WI38 (cell line): ENCODE data around the gene TNFAIP3.

Source experiments
- H3K4me3 ChIP-seq: 2 replicates; pipeline ENCODE4 v1.5.1; 2011; ENCODE audit warnings: low read depth, mild to moderate bottlenecking, control low read depth, low read length
- CTCF ChIP-seq: IDR thresholded peaks from 2 replicates; pipeline ENCODE4 v1.5.1; 2012; ENCODE audit warnings: low read depth, mild to moderate bottlenecking, control low read depth, low read length

The TNFAIP3 gene

DNA sequence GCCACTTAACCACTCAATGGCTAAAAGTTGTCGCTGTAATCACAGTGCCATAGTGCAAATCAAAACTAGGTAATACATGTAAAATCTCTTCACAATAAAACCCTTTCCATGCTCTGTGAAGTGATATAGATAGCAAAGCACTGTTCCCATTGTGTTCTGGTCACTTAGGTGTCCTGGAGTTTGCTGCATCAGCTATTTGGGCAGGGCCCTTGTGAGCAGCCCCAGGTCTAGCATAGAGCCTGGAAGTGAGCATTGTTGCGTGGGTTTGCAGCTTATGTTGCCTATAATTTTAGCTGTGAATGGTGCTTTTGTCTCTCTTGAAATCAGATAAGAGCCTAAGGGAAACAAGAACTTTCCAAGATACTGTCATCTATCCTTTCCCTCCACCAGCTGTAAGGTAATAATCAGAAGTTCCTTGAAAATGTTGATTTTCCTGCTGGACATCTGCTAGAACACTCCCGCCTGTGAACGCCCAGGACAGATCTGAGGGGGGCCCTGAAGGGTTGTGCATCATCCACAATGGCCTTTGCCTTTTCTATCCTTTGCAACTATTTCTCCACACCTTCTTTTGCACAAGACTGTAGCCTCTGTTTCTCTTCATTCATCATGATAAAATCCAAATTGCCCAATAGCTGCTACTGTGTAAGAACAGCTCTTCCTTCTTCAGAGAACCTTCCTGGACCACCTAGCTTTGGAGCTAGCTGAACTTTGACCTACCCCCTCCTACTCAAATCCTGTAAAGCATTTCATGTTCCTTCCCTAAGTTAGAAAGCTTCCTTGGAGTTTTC lies 57.0 kb downstream of the TNFAIP3 start:
- no peak overlapping the region for H3K4me3 ChIP-seq
- no peak for TF ChIP-seq CTCF

DNA sequence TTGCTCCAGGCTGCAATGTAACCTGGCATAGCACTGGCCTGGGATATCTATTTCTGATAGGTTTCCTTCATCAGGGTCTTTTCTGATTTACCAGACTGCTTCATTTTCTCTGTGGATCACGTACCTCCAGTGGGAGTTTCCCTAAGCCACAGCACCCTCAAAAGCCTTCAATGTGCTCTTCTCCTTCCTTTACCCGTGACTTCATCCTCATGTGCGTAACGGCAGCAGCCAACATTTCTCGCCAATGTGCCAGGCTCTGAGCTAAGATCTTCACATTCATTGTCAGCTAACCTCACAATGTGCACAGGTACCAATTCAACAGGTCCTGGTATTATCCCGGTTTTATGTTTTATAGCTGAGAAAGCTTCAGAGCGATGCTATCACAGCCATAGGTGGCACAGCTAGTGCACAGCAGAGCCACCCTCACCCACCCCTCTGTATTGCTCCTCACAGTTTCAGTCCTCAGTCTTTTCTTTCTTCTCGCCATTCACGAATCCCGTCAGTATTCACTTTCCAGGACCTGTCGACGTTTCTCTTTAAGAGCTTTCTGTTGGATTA lies 58.2 kb downstream of the TNFAIP3 start:
- no peak overlapping the region for H3K4me3 ChIP-seq
- TF ChIP-seq CTCF, result no peak

DNA sequence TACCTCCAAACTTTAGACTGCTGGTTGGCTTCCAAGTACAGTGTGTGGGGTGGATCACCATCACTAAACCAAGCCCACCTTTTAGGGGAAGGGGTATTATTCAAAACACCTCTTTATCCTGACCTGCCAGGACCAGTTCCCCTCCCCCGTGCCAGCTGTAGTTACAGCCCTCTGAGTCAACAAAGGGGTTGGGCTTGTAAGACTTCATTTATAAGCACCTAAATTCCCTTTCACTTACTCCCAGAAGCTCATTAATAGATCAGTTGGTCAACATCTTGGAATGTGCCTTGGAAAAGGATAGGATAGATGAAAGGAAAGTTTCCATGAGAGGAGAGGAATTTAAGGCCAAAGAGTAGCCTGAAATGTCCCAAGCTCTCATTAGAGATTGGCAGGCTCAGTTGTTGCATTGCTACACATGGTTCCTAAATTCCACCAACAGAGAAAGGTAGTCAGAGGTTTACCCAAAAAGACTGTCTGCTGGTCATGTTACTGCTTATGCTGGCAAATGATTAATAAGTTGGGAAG lies 59.2 kb downstream of the TNFAIP3 start:
- H3K4me3 ChIP-seq, result no peak overlapping the region
- TF ChIP-seq CTCF, result no peak

DNA sequence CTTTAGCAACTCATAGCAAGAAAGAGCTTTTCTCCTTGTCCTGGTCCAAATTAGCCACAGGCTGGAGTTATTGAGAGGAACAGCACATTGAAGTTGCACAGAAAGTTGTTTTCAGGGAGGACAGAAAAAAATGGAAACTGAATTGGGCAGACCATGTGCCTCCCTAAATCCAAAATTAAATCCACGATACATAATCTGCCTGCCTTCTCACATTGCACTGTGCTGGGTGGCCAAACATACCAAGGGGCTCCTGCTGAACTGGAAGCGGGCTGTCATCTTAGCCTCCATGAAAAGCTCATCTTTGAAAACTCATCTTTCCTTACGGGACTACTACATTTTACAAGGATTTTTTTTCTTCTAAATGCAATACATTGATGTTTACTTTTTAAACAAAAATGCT lies 59.9 kb downstream of the TNFAIP3 start:
- TF ChIP-seq CTCF, result no peak
- no peak overlapping the region for H3K4me3 ChIP-seq

GRCh38 chr6:137927777-137928218 lies 60.7 kb downstream of the TNFAIP3 start:
- TF ChIP-seq CTCF, result no peak
- H3K4me3 ChIP-seq, result no peak overlapping the region

GRCh38 chr6:137928286-137928685 lies 61.2 kb downstream of the TNFAIP3 start:
- H3K4me3 ChIP-seq, result no peak overlapping the region
- no peak for TF ChIP-seq CTCF

- TF ChIP-seq CTCF, result no peak
- H3K4me3 ChIP-seq, result no peak overlapping the region
Observed at GRCh38 chr6:137931849-137932465, 64.9 kb downstream of the TNFAIP3 start.
